Femur (tissue), 1 donor: ENCODE results near the gene FGF9.

Experiments
- DNase-seq: peaks from one replicate; pipeline ENCODE4 v3.0.0-alpha.2; 2017

Gene FGF9

GRCh38 chr13:21675095-21675991 is 4.5 kb downstream of the FGF9 start:
- DNase-seq: peak; percentile 54

GRCh38 chr13:21676611-21677021 is 5.7 kb downstream of the FGF9 start:
- no peak for DNase-seq

- DNase-seq: no peak
Observed at GRCh38 chr13:21677075-21677623, 6.3 kb downstream of the FGF9 start.

- DNase-seq: no peak
Observed at GRCh38 chr13:21683034-21683733, 12.3 kb downstream of the FGF9 start.

GRCh38 chr13:21684576-21684975 is 13.7 kb downstream of the FGF9 start:
- no peak for DNase-seq

GRCh38 chr13:21685485-21686064 is 14.7 kb downstream of the FGF9 start:
- DNase-seq: no peak

- DNase-seq: no peak
Observed at GRCh38 chr13:21686751-21687391, 16.0 kb downstream of the FGF9 start.

GRCh38 chr13:21688056-21688455 is 17.2 kb downstream of the FGF9 start:
- no peak for DNase-seq

- DNase-seq: no peak
Observed at GRCh38 chr13:21689097-21689496, 18.2 kb downstream of the FGF9 start.

GRCh38 chr13:21690955-21691354 is 20.1 kb downstream of the FGF9 start:
- DNase-seq: no peak

- DNase-seq: no peak
Observed at GRCh38 chr13:21691500-21691899, 20.6 kb downstream of the FGF9 start.

- no peak for DNase-seq
Observed at GRCh38 chr13:21691928-21692327, 21.1 kb downstream of the FGF9 start.

- no peak for DNase-seq
Observed at GRCh38 chr13:21694831-21695230, 24.0 kb downstream of the FGF9 start.

- no peak for DNase-seq
Observed at GRCh38 chr13:21695546-21695945, 24.7 kb downstream of the FGF9 start.

- no peak for DNase-seq
Observed at GRCh38 chr13:21696865-21697448, 26.1 kb downstream of the FGF9 start.

GRCh38 chr13:21698817-21699679 is 28.2 kb downstream of the FGF9 start:
- no peak for DNase-seq

GRCh38 chr13:21701460-21701859 is 30.6 kb downstream of the FGF9 start:
- no peak for DNase-seq

GRCh38 chr13:21703846-21704245 is 33.0 kb downstream of the FGF9 start:
- DNase-seq: no peak

- DNase-seq: no peak
Observed at GRCh38 chr13:21707586-21707985, 36.7 kb downstream of the FGF9 start.

GRCh38 chr13:21709697-21710096 is 38.8 kb downstream of the FGF9 start:
- no peak for DNase-seq

GRCh38 chr13:21710163-21710562 is 39.3 kb downstream of the FGF9 start:
- DNase-seq: no peak

- no peak for DNase-seq
Observed at GRCh38 chr13:21717817-21718216, 46.9 kb downstream of the FGF9 start.
